Fibroblast of upper back skin (primary cell): ENCODE data around the gene MCC.

ENCODE experiments used
- DNase-seq: peaks from one replicate; pipeline ENCODE4 v3.0.0-alpha.2; 2013

MCC gene

DNA sequence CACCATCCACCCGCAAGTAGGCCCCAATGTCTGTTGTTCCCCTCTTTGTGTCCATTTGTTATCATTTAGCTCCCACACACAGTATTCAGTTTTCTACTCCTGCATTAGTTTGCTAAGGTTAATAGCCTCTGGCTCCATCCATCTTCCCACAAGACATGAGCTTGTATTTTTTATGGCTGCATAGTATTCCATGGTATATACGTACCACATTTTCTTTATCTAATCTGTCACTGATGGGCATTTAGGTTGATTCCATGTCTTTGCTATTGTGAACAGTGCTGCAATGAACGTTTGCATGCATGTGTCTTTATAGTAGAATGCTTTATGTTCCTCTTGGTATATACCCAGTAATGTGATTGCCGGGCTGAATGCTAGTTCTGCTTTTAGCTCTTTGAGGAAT lies 361.2 kb downstream of the MCC start:
- no peak for DNase-seq

GRCh38 chr5:113125371-113125770 lies 362.9 kb downstream of the MCC start:
- DNase-seq, result no peak

DNA sequence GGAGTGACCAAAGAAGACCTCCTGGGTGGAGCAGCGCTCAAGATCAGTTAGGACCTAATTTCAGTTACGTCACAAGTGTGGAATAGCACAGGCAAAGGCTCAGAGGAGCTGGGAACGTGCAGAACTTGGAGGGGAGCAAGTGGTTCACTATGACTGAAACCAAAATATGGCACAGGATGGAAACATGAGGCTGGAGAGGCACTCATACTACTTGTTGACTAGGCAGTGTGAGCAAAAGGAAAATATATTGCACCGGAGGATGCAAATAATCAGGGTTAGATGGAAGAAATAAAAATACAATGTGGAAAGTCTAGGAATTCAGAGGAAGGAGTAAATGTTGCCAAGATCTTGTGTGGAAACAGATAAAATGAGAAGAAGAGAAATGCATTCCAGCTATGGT lies 363.3 kb downstream of the MCC start:
- no peak for DNase-seq

- DNase-seq, result no peak
Measured at GRCh38 chr5:113124265-113124664, 364.0 kb downstream of the MCC start.

DNA sequence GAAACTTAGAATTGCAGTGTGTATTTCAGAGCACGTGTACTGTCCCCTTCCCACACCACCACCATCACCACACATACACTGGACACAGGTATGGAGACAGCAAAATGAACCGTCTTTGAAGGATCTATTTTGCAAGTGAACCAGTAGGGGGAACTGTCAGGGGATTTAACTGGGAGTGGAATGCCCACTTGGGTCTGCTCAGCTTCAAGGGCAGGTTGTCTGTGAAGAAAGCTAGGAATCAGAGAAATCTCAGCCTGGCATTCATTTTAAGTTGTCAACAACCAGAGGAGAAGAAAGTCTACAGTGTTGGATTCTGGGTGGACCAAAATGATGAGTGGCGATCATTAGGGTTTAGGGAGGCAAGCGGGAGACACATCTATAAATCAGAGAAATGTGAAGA lies 364.6 kb downstream of the MCC start:
- DNase-seq, result no peak

DNA sequence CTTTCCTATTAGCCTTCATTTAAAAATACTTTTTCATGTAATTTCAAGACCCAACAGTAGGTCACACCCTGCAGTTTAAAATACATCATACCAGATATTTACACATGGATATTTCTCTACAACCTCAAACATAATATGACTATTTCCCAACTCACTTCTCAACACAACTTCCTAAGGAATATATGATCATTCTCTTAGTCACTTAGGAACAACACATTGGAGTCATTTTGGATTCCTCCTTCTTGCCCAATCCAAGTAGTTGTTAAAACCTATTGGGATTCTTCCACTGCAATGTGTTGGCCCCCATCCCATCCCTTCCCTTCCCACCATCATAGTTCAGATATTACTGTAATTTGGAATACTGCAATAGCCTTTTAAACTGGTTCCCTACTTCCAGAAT lies 366.2 kb downstream of the MCC start:
- peak; percentile 95 for DNase-seq

- no peak for DNase-seq
Measured at GRCh38 chr5:113119246-113119924, 368.9 kb downstream of the MCC start.

- DNase-seq, result no peak
Measured at GRCh38 chr5:113118765-113119164, 369.5 kb downstream of the MCC start.

DNA sequence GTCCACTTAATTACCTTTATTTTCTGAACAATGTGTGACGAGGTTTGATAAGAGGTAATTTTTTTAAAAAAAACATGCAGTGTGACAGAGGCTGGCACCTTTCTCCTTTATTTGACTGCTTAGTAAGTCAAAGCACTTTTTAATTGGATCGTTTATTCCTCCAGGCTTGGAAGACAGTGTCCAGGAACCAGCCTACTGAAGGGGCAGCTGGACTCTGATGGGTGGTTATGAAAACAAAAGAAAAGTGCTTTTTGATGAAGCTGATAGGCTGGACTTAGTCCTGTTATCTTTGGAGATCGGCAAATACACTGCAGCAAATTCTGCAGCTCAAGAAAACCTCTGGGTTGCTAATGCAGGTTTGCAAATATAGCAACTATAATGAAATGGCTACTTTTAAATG lies 370.0 kb downstream of the MCC start:
- DNase-seq, result no peak

DNA sequence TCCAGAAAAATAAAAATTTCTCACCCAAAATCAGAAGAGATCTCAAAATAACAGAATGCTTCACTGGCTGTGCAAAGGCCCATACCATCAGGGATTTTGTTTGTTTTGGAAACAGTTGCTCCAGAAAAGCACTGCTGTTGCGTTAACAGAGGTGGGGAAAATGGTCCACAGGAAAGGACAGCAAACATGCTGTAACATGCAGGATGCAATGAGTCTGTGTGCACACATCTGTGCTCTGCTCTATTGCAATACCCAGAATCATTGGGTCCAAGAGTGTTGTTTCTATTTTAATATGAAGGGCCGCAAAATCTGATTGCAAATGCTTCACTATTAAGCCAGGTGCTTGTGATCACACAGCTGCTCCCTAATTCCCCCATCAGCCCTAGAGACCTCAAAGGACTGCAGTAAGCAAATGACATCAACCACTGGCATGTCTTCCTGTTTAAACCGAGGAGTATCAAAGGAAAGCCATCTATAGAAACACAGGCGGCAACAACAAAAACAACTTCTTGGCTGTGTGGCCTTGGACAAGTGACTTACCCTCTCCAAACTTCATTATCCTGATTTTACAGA lies 370.6 kb downstream of the MCC start:
- no peak for DNase-seq

GRCh38 chr5:113115956-113116355 lies 372.3 kb downstream of the MCC start:
- no peak for DNase-seq

- DNase-seq, result no peak
Measured at GRCh38 chr5:113115061-113115460, 373.2 kb downstream of the MCC start.

GRCh38 chr5:113114559-113114958 lies 373.7 kb downstream of the MCC start:
- no peak for DNase-seq

GRCh38 chr5:113112435-113112834 lies 375.8 kb downstream of the MCC start:
- DNase-seq, result peak; percentile 68

- DNase-seq, result no peak
Measured at GRCh38 chr5:113110117-113110516, 378.1 kb downstream of the MCC start.

GRCh38 chr5:113109344-113109743 lies 378.9 kb downstream of the MCC start:
- DNase-seq, result no peak

GRCh38 chr5:113108485-113108884 lies 379.8 kb downstream of the MCC start:
- DNase-seq, result no peak

- DNase-seq, result no peak
Measured at GRCh38 chr5:113106821-113107220, 381.4 kb downstream of the MCC start.

DNA sequence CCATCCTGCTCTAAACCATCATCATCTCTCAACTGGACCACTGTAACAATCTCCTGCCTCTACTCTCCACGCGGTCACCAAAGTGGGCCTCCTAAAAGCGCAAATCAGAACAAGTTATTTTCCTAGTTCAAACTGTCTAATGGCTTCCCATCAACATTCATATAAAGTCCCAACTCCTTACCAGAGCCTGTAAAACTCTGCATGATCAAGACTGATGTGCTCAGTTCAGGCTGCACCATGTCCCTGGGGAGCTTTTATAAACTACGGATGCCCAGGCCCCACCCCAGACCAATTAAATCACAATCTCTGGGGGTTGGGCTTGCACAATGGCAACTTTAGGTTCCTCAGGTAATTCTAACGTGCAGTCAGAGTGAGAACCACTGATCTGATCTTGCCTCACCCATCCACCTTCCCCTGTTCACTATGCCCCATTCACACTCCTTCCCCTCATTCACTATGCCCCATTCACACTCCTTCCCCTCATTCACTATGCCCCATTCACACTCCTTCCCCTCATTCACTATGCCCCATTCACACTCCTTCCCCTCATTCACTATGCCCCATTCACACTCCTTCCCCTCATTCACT lies 382.5 kb downstream of the MCC start:
- no peak for DNase-seq

DNA sequence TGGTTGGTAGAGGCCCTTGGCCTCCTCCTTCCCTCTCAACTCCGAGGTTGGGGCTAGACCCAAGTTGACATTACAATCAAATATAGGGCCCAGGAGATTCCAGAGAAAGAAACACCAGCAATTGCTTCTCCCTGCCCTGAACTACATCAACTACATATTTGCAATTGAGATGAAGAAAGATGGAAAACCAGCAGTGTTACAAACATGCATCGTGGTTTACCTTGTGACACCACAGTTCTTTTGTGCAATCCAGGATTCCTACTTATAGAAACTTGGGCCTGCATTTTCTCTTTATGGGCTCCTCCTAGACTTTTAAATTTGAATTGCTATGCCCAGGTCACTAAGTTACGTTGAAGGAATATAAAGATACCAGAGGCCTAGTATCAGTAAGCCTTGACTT lies 384.9 kb downstream of the MCC start:
- DNase-seq, result no peak

DNA sequence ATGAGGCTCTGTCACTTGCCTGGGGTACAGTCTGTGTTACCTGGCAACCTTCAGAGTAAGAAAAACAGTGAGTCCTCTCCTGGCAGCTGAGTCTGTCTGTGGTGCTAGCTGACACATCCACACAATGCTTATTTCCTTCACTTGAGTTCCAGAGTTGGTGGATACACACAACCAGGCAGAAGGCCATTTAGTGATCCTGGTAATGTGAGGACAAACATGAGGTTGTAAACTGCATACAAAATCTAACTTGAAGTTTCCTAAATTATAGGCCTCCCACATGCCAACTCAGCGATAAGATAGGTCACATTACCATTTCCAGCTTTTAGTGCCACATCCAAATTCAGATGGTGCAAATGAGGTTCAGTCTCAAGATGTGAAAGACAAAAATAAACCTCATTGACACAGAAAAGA lies 386.1 kb downstream of the MCC start:
- no peak for DNase-seq

GRCh38 chr5:113100981-113101380 lies 387.3 kb downstream of the MCC start:
- no peak for DNase-seq

GRCh38 chr5:113099822-113100221 lies 388.4 kb downstream of the MCC start:
- DNase-seq, result no peak

DNA sequence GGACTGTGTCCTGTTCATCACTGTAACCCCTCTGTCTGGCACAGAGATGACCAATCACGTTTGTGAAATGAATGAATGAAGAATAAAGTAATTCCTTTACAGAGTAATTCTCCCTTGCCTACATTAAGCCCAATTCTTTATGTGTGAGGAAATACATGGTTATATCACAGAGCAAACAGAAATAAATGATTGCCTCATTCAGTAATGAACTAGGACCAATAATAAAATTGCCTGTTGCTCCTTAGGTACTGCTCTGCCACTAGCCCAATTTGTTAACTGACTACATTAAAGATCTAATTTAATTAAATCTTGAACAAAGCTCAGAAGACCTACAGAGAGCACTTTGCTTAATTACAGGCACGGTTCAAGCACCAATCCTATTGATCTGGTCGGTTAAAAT lies 389.9 kb downstream of the MCC start:
- no peak for DNase-seq

DNA sequence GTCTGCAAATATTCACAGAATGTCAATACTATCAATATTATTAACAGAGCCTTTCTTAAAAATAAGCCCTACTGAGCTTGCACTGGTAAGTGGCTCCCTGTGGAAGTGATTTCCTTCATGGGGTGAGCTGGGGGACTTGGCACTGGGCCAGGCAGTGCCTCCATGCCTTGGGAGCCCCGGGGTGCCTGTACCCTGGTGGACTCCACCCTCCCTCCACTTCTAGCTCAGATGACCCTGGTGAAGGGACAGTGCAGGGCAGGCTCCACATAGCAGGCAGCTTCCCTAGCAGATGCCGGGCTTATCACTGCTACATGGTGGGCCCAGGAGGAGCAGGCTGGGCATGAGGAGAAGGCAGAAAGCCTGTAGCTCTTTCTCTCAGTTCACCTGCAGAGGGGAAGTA lies 392.4 kb downstream of the MCC start:
- DNase-seq, result no peak
